Measurements from ENCODE around the gene BCAS3. TPM values are rescaled to one million over a fixed set of nuclear protein-coding genes. Genes with fewer than 3 reads are reported as not detected.

The BCAS3 gene
- 35.7 and 43.4 TPM in 2 replicates for total RNA-seq
- long read RNA-seq, partial matches to known transcripts, result 58 of 82 reads
- long read RNA-seq, other reads (novel, unspliced or antisense), result 22 of 82 reads

DNA sequence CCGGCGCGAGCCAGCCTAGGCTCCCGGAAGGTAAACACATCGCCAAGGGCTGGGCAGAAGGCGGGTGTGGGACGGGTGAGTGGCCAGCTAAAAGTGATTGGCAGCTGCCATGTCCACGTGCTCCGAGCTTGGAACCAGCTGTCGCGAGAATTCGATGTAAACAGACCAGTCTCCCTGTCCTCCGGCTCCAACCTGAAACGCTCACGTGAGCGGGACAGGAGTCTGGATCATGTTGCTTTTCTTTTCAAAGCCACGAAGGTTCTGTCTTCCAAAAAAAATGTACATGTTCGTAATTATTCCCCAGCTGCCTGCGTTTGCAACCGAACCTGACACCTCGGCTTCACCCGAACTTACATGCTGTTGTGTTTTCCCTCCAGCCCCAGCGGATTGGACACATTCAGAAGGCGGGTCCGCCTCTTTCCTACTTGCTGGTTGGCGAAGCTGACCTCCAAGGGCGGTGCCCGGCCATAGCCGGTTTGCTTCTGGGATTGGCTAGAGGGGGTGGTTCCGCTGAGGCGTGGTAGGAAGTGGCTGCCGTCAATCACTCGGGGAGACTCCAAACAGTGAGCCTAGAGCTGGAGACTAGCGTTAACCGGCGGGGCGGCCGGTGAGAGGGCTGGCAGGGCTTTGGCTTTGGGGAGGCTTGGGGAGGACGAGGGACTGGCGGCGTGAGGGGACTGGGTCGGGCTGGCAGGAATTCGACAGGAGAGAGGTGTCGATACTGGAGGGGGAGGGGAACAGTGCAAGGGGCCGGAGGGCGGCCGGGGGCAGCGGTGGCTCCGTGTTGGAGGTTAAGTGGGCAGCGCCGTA is at the start of gene BCAS3:
Gene BCAS3 (plus strand): TSS at position 544 of the 810 bp plus-strand sequence.
- no peaks in the 10 kb centered on the region for H3K27me3 Mint-ChIP-seq (ENCODE audit: unreplicated experiment)
- H3K27ac Mint-ChIP-seq (ENCODE audit: unreplicated experiment), result peak within 1 kb of the TSS; percentile 99
- H3K9me3 Mint-ChIP-seq (ENCODE audit: unreplicated experiment), result no peaks in the 10 kb centered on the region
- H3K36me3 Mint-ChIP-seq (ENCODE audit: unreplicated experiment), result peaks cover 2% of the 10 kb centered on the region
- H3K4me1 Mint-ChIP-seq (ENCODE audit: unreplicated experiment), result peaks cover 26% of the 10 kb centered on the region
- TF ChIP-seq, protein P1, sequence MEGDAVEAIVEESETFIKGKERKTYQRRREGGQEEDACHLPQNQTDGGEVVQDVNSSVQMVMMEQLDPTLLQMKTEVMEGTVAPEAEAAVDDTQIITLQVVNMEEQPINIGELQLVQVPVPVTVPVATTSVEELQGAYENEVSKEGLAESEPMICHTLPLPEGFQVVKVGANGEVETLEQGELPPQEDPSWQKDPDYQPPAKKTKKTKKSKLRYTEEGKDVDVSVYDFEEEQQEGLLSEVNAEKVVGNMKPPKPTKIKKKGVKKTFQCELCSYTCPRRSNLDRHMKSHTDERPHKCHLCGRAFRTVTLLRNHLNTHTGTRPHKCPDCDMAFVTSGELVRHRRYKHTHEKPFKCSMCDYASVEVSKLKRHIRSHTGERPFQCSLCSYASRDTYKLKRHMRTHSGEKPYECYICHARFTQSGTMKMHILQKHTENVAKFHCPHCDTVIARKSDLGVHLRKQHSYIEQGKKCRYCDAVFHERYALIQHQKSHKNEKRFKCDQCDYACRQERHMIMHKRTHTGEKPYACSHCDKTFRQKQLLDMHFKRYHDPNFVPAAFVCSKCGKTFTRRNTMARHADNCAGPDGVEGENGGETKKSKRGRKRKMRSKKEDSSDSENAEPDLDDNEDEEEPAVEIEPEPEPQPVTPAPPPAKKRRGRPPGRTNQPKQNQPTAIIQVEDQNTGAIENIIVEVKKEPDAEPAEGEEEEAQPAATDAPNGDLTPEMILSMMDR (IDR thresholded peaks at IDR 0.05), result no peak
- peak within 1 kb of the TSS; percentile 99 for H3K4me3 Mint-ChIP-seq (ENCODE audit: unreplicated experiment)
- peak; percentile 99 for DNase-seq (ENCODE audit: extremely low spot score, unreplicated experiment)

DNA sequence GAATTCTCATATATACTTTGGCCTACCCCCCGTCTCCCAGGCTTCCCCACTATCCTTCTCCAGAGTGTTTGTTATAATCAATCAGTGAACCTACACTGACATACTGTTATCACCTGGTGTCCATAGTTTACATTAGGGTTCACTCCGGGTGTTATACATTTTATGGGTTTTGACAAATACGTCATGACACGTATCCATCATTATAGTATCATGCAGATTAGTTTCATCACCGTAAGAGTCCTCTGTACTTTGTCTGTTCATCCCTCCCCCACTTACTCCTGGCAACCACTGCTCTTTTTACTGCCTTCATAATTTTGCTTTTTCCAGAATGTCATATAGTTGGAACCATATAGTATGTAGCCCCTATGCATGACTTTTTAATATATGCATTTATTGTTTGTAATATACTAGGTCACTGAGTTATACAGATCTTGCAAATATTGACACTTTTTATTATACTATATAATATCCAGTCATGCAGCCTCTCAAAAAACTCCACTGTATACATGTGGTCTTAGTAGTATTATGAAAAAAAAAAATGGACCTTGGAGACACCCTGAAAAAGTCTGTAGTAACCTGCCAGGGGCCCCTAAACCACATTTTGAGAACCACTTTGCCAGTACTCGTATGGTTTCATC is 49.3 kb upstream of the BCAS3 start:
- Mint-ChIP-seq H3K27me3 (ENCODE audit: unreplicated experiment) (no peaks in the 10 kb centered on the region), H3K4me3 (ENCODE audit: unreplicated experiment) (no peak overlapping the region), H3K36me3 (ENCODE audit: unreplicated experiment) (peaks cover 16% of the 10 kb centered on the region), H3K9me3 (ENCODE audit: unreplicated experiment) (no peaks in the 10 kb centered on the region), H3K4me1 (ENCODE audit: unreplicated experiment) (peaks cover 16% of the 10 kb centered on the region), H3K27ac (ENCODE audit: unreplicated experiment) (no peak overlapping the region)
- no peak for DNase-seq (ENCODE audit: extremely low spot score, unreplicated experiment)
- TF ChIP-seq, protein P1 (IDR thresholded peaks at IDR 0.05), result no peak

DNA sequence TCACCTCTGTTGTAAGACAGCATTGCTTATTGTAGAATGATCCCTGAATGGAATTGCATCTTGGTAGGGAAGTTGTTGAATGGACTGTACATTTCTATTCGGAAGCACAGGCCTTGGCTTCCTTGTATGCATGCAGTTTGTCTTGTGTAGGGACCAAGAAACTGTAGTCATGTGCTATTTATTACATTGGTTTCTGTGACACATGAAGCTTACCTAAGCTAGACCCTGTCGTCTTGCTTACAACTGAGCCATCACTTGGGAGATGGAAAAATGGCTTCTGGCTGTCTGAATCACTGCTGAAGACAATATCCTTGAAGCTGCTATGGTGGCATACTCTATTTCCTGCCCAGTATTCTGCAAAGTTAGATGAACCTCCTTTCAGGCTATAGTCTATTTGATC is 48.5 kb upstream of the BCAS3 start:
- H3K27me3 Mint-ChIP-seq (ENCODE audit: unreplicated experiment), result no peaks in the 10 kb centered on the region
- no peak overlapping the region for H3K4me3 Mint-ChIP-seq (ENCODE audit: unreplicated experiment)
- no peak for DNase-seq (ENCODE audit: extremely low spot score, unreplicated experiment)
- H3K27ac Mint-ChIP-seq (ENCODE audit: unreplicated experiment), result peak overlapping the region; percentile 1
- TF ChIP-seq, protein P1 (IDR thresholded peaks at IDR 0.05), result no peak
- H3K4me1 Mint-ChIP-seq (ENCODE audit: unreplicated experiment), result peaks cover 16% of the 10 kb centered on the region
- peaks cover 15% of the 10 kb centered on the region for H3K36me3 Mint-ChIP-seq (ENCODE audit: unreplicated experiment)
- H3K9me3 Mint-ChIP-seq (ENCODE audit: unreplicated experiment), result no peaks in the 10 kb centered on the region

DNA sequence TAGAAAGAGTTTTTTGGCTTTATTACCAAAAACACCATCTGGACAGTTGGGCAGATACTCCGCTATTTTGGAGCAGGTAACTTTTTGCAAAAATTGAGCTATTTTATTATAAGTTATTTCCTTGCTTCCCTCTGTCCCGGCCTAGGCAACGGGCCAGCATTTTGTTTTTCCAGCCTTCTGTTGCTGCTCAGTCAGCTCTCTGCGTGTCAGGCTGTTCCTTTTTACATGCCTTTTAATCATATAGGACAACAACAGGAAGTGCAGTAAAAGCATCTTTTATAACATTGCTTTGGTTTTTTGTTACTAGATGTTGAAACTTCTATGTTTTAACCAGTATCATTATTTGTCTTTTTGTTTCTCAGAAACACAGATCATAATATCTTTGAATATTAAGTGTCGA is 47.3 kb upstream of the BCAS3 start:
- peak overlapping the region; percentile 87 for H3K27ac Mint-ChIP-seq (ENCODE audit: unreplicated experiment)
- H3K4me3 Mint-ChIP-seq (ENCODE audit: unreplicated experiment), result no peak overlapping the region
- H3K4me1 Mint-ChIP-seq (ENCODE audit: unreplicated experiment), result peaks cover 16% of the 10 kb centered on the region
- DNase-seq (ENCODE audit: extremely low spot score, unreplicated experiment), result no peak
- H3K36me3 Mint-ChIP-seq (ENCODE audit: unreplicated experiment), result peaks cover 15% of the 10 kb centered on the region
- H3K27me3 Mint-ChIP-seq (ENCODE audit: unreplicated experiment), result no peaks in the 10 kb centered on the region
- TF ChIP-seq, protein P1 (IDR thresholded peaks at IDR 0.05), result no peak
- no peaks in the 10 kb centered on the region for H3K9me3 Mint-ChIP-seq (ENCODE audit: unreplicated experiment)

DNA sequence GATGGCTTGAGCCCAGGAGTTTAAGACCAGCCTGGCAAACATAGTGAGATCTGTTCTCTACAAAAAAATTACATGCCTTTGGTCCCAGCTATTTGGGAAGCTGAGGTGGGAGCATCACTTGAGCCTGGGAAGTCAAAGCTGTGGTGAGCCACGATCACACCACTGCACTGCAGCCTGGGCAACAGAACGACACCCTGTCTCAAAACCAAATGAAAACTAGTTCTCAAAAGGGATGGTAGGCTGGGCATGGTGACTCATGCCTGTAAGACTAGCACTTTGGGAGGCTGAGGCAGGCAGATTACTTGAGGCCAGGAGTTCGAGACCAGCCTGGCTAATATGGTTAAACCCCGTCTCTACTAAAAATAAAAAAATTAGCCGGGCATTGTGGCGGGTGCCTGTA is 46.5 kb upstream of the BCAS3 start:
- Mint-ChIP-seq H3K27me3 (ENCODE audit: unreplicated experiment) (no peaks in the 10 kb centered on the region), H3K9me3 (ENCODE audit: unreplicated experiment) (no peaks in the 10 kb centered on the region), H3K36me3 (ENCODE audit: unreplicated experiment) (peaks cover 15% of the 10 kb centered on the region), H3K4me1 (ENCODE audit: unreplicated experiment) (peaks cover 16% of the 10 kb centered on the region), H3K27ac (ENCODE audit: unreplicated experiment) (peak overlapping the region; percentile 87), H3K4me3 (ENCODE audit: unreplicated experiment) (no peak overlapping the region)
- TF ChIP-seq, protein P1 (IDR thresholded peaks at IDR 0.05), result no peak
- no peak for DNase-seq (ENCODE audit: extremely low spot score, unreplicated experiment)
